Choroid plexus epithelial cell (primary cell): ENCODE measurements around the gene DDX55.

Experiments
- DNase-seq: peaks from one replicate; pipeline ENCODE4 v3.0.0-alpha.2; 2010; ENCODE audit warnings: low read depth
- H3K4me3 ChIP-seq: 2 replicates; pipeline ENCODE4 v1.5.1; 2011; ENCODE audit warnings: low read depth, mild to moderate bottlenecking, control low read depth, low read length, moderate library complexity
- CTCF ChIP-seq: conservative IDR thresholded peaks from 2 replicates; pipeline ENCODE4 v1.5.1; 2011; ENCODE audit warnings: low read depth, mild to moderate bottlenecking, control low read depth, inconsistent platforms, low read length, moderate library complexity

The DDX55 gene

GRCh38 chr12:123655420-123655819 lies 53.5 kb downstream of the DDX55 start:
- no peak overlapping the region for H3K4me3 ChIP-seq
- TF ChIP-seq CTCF, result no peak
- DNase-seq, result no peak

GRCh38 chr12:123656392-123656791 lies 54.5 kb downstream of the DDX55 start:
- TF ChIP-seq CTCF, result no peak
- no peak overlapping the region for H3K4me3 ChIP-seq
- DNase-seq, result no peak

GRCh38 chr12:123657211-123657610 lies 55.3 kb downstream of the DDX55 start:
- DNase-seq, result no peak
- no peak overlapping the region for H3K4me3 ChIP-seq
- no peak for TF ChIP-seq CTCF

- H3K4me3 ChIP-seq, result no peak overlapping the region
- no peak for TF ChIP-seq CTCF
- peak; percentile 91 for DNase-seq
Observed at GRCh38 chr12:123659996-123660727, 58.3 kb downstream of the DDX55 start.

GRCh38 chr12:123667771-123668170 lies 65.9 kb downstream of the DDX55 start:
- no peak overlapping the region for H3K4me3 ChIP-seq
- no peak for DNase-seq
- no peak for TF ChIP-seq CTCF
